IPS-NIHi7 (cell line): ENCODE results near the gene FBRS.
A peak's percentile ranks its signal among the peaks of the same experiment; 100 is the strongest.
"Not testable (repeated sequence)": the region's sequence is repeated elsewhere in the genome, so short reads cannot be mapped to it uniquely, and the experiment has no call there.

Experiments used
- DNase-seq: peaks from one replicate; pipeline ENCODE4 v3.0.0; 2012; ENCODE audit warnings: mixed read lengths; ENCODE audit errors: extremely low spot score

The FBRS gene

GRCh38 chr16:30698139-30698815, 40.0 kb downstream of the FBRS start:
- peak; percentile 96 for DNase-seq

- peak; percentile 93 for DNase-seq
Measured at GRCh38 chr16:30698816-30699614, 40.8 kb downstream of the FBRS start, which contains the start of gene SRCAP. SRCAP (plus strand) TSS chr16:30699171; CDS start chr16:30700825, 1,654 bp downstream.

- DNase-seq: no peak
Measured at GRCh38 chr16:30699615-30700099, 41.4 kb downstream of the FBRS start.

- DNase-seq: no peak
Measured at GRCh38 chr16:30700491-30700890, 42.3 kb downstream of the FBRS start.

GRCh38 chr16:30700971-30701370, 42.7 kb downstream of the FBRS start:
- no peak for DNase-seq

- not testable (repeated sequence) for DNase-seq
Measured at GRCh38 chr16:30703071-30703470, 44.8 kb downstream of the FBRS start.

GRCh38 chr16:30703971-30704370, 45.7 kb downstream of the FBRS start:
- no peak for DNase-seq

GRCh38 chr16:30706046-30706445, 47.8 kb downstream of the FBRS start:
- DNase-seq: no peak

- no peak for DNase-seq
Measured at GRCh38 chr16:30710971-30711370, 52.7 kb downstream of the FBRS start.

GRCh38 chr16:30711712-30712111, 53.5 kb downstream of the FBRS start:
- no peak for DNase-seq

- no peak for DNase-seq
Measured at GRCh38 chr16:30715750-30716445, 57.7 kb downstream of the FBRS start.

GRCh38 chr16:30720086-30720485, 61.9 kb downstream of the FBRS start:
- DNase-seq: no peak
